PFSK-1 (cell line): ENCODE results near the gene MCRIP1.

Source experiments
- POLR2AphosphoS5 ChIP-seq: IDR thresholded peaks from 2 replicates; pipeline ENCODE4 v1.6.1; 2012; ENCODE audit warnings: low read depth, mild to moderate bottlenecking, control low read depth, low read length, moderate library complexity
- REST ChIP-seq, 2 experiments: IDR thresholded peaks; 2 replicates each; pipeline versions ENCODE4 v1.6.1 to v1.8.0; 2011 to 2012; ENCODE audit warnings: low read depth in 2 of 2, low read length in 2 of 2, control low read depth in 1 of 2, inconsistent platforms in 1 of 2, mild to moderate bottlenecking in 1 of 2, moderate library complexity in 1 of 2; ENCODE audit not compliant: insufficient read depth in 1 of 2
- SIN3A ChIP-seq: IDR thresholded peaks from 2 replicates; pipeline ENCODE4 v1.6.1; 2012; ENCODE audit warnings: mild to moderate bottlenecking, low read length, moderate library complexity, borderline replicate concordance; ENCODE audit not compliant: insufficient read depth
- TAF1 ChIP-seq: IDR thresholded peaks from 2 replicates; pipeline ENCODE4 v1.6.1; 2012; ENCODE audit warnings: low read length, control low read depth, borderline replicate concordance; ENCODE audit not compliant: insufficient read depth

GRCh38 chr17:81837641-81838040 is 4.5 kb upstream of the MCRIP1 start:
- TF ChIP-seq TAF1: no peak
- TF ChIP-seq POLR2AphosphoS5: no peak
- no peak for TF ChIP-seq REST (IDR thresholded peaks at IDR 0.05; ENCODE audit: insufficient read depth in 1 of 2, low read depth in 2 of 2, low read length in 2 of 2)
- no peak for TF ChIP-seq SIN3A
